IMR-90 (cell line): ENCODE results near the gene CACNA1D. TPM values are rescaled to one million over a fixed set of nuclear protein-coding genes. Genes with fewer than 3 reads are reported as not detected.

Experiments
- ATAC-seq: fragments of 200-7000 bp; cut with Tn5 transposase; 2 replicates; pipeline ENCODE4 v1.9.1; 2020; ENCODE audit warnings: low read depth, mild to moderate bottlenecking, moderate library complexity
- BruUV-seq: library from RNA; stranded (reverse); fragments of 400-500 nt; replicated peaks from 2 replicates; lab custom pipeline; 2021; lab: Mats Ljungman, UMichigan
- CTCF ChIA-PET: fragments of 300-600 bp; formaldehyde crosslinking; extraction: SDS; loops from one replicate; lab custom pipeline; 2021; ENCODE audit warnings: antibody characterized with exemption; lab: Yijun Ruan, JAX
- POLR2A ChIA-PET: fragments of 300-600 bp; sonication (Branson Sonifier 250); formaldehyde crosslinking; loops from one replicate; lab custom pipeline; 2022; ENCODE audit warnings: antibody characterized with exemption; ENCODE audit not compliant: unreplicated experiment; lab: Charles Lee
- DNase-seq: peaks from one replicate; pipeline ENCODE4 v3.0.0; 2013
- H2AFZ ChIP-seq: replicated peaks from 2 replicates; pipeline ENCODE3; 2013; ENCODE audit warnings: low read length, mild to moderate bottlenecking; ENCODE audit not compliant: poor library complexity
- H2AK5ac ChIP-seq: 2 replicates; pipeline ENCODE4 v1.6.1; 2013; ENCODE audit warnings: low read depth, low read length, inconsistent platforms
- H2AK9ac ChIP-seq: replicated peaks from 2 replicates; pipeline ENCODE3; 2013; ENCODE audit warnings: mild to moderate bottlenecking, low read depth, low read length, moderate library complexity; ENCODE audit not compliant: poor library complexity
- H2BK120ac ChIP-seq: 2 replicates; pipeline ENCODE4 v1.6.1; 2013; ENCODE audit warnings: low read depth, low read length, inconsistent platforms
- H2BK15ac ChIP-seq: 3 replicates; pipeline ENCODE4 v1.6.1; 2013; ENCODE audit warnings: low read depth, low read length, inconsistent platforms
- H2BK20ac ChIP-seq: 2 replicates; pipeline ENCODE4 v1.6.1; 2013; ENCODE audit warnings: low read depth, mild to moderate bottlenecking, inconsistent platforms, low read length, moderate library complexity
- H2BK5ac ChIP-seq: 2 replicates; pipeline ENCODE4 v1.6.1; 2013; ENCODE audit warnings: mild to moderate bottlenecking, low read depth, low read length, inconsistent platforms; ENCODE audit not compliant: poor library complexity, severe bottlenecking
- H3K14ac ChIP-seq: replicated peaks from 2 replicates; pipeline ENCODE4 v1.6.1; 2013; ENCODE audit warnings: low read depth, low read length, inconsistent platforms
- H3K18ac ChIP-seq: 2 replicates; pipeline ENCODE4 v1.6.1; 2013; ENCODE audit warnings: low read depth, low read length, control low read depth
- H3K23ac ChIP-seq: 2 replicates; pipeline ENCODE4 v1.6.1; 2013; ENCODE audit warnings: low read depth, low read length, inconsistent platforms
- H3K27ac ChIP-seq: 2 replicates; pipeline ENCODE4 v1.5.1; 2013; ENCODE audit warnings: mild to moderate bottlenecking, control low read depth, low read length; ENCODE audit not compliant: insufficient read depth
- H3K27me3 ChIP-seq: 2 replicates; pipeline ENCODE4 v1.6.1; 2013; ENCODE audit warnings: low read length; ENCODE audit not compliant: control insufficient read depth, insufficient read depth
- H3K36me3 ChIP-seq: 2 replicates; pipeline ENCODE4 v1.6.1; 2013; ENCODE audit warnings: low read length, mixed read lengths; ENCODE audit not compliant: control insufficient read depth, insufficient read depth
- H3K4ac ChIP-seq: 2 replicates; pipeline ENCODE4 v1.6.1; 2013; ENCODE audit warnings: low read depth, low read length, inconsistent platforms
- H3K4me1 ChIP-seq: 2 replicates; pipeline ENCODE4 v1.6.1; 2013; ENCODE audit warnings: low read length, mixed read lengths; ENCODE audit not compliant: control insufficient read depth, insufficient read depth
- H3K4me2 ChIP-seq: 2 replicates; pipeline ENCODE4 v1.6.1; 2013; ENCODE audit warnings: low read depth, mild to moderate bottlenecking, control low read depth, low read length, moderate library complexity
- H3K4me3 ChIP-seq: 2 replicates; pipeline ENCODE4 v1.5.1; 2013; ENCODE audit warnings: low read depth, mild to moderate bottlenecking, control low read depth, low read length, moderate library complexity; ENCODE audit not compliant: insufficient read depth
- H3K56ac ChIP-seq: 2 replicates; pipeline ENCODE4 v1.6.1; 2013; ENCODE audit warnings: low read length, inconsistent platforms; ENCODE audit not compliant: insufficient read depth; ENCODE audit errors: extremely low read depth
- H3K79me1 ChIP-seq, 2 experiments: 2 replicates each; pipeline ENCODE4 v1.6.1; 2013; ENCODE audit warnings: low read length in 2 of 2, inconsistent platforms in 1 of 2, low read depth in 1 of 2
- H3K9ac ChIP-seq: 2 replicates; pipeline ENCODE4 v1.6.1; 2013; ENCODE audit warnings: low read depth, low read length, control low read depth
- H3K9me1 ChIP-seq: 2 replicates; pipeline ENCODE4 v1.6.1; 2013; ENCODE audit warnings: low read length, inconsistent platforms; ENCODE audit not compliant: insufficient read depth
- H3K9me3 ChIP-seq: 2 replicates; pipeline ENCODE4 v1.6.1; 2013; ENCODE audit warnings: low read length; ENCODE audit not compliant: control insufficient read depth, insufficient read depth
- H4K20me1 ChIP-seq: 2 replicates; pipeline ENCODE4 v1.6.1; 2013; ENCODE audit warnings: low read length, inconsistent platforms; ENCODE audit not compliant: insufficient read depth
- H4K5ac ChIP-seq: 2 replicates; pipeline ENCODE4 v1.6.1; 2013; ENCODE audit warnings: mild to moderate bottlenecking, low read depth, low read length, control low read depth
- H4K8ac ChIP-seq, 2 experiments: 2 replicates each; pipeline ENCODE4 v1.6.1; 2013; ENCODE audit warnings: low read depth in 2 of 2, low read length in 2 of 2, control low read depth in 1 of 2, inconsistent platforms in 1 of 2
- H4K91ac ChIP-seq: 2 replicates; pipeline ENCODE4 v1.6.1; 2013; ENCODE audit warnings: low read depth, low read length, inconsistent platforms; ENCODE audit not compliant: insufficient read depth
- BHLHE40 ChIP-seq: fragments of 150-350 bp; IDR thresholded peaks from 2 replicates; pipeline ENCODE4 v1.6.1; 2016; ENCODE audit warnings: mild to moderate bottlenecking, low read depth, low read length
- CEBPB ChIP-seq: IDR thresholded peaks from 2 replicates; pipeline ENCODE4 v1.6.1; 2012; ENCODE audit warnings: low read depth, low read length, improper control_type of control experiment
- CHD1 ChIP-seq: IDR thresholded peaks from 2 replicates; pipeline ENCODE4 v1.6.1; 2012; ENCODE audit warnings: low read depth, low read length, improper control_type of control experiment
- CTCF ChIP-seq: conservative IDR thresholded peaks from 2 replicates; pipeline ENCODE4 v1.5.1; 2012; ENCODE audit warnings: mild to moderate bottlenecking, low read depth, low read length, improper control_type of control experiment
- ELK1 ChIP-seq: fragments of 150-350 bp; IDR thresholded peaks from 2 replicates; pipeline ENCODE4 v1.6.1; 2016; ENCODE audit warnings: low read depth, mild to moderate bottlenecking, low read length, moderate library complexity, borderline replicate concordance
- FOS ChIP-seq: fragments of 150-350 bp; IDR thresholded peaks from 2 replicates; pipeline ENCODE4 v1.6.1; 2016; ENCODE audit warnings: low read depth, low read length
- MAFK ChIP-seq: IDR thresholded peaks from 2 replicates; pipeline ENCODE4 v1.6.1; 2012; ENCODE audit warnings: low read depth, low read length, improper control_type of control experiment
- MAZ ChIP-seq: IDR thresholded peaks from 2 replicates; pipeline ENCODE4 v1.6.1; 2012; ENCODE audit warnings: low read depth, mild to moderate bottlenecking, low read length, improper control_type of control experiment, moderate library complexity, borderline replicate concordance
- MXI1 ChIP-seq: IDR thresholded peaks from 2 replicates; pipeline ENCODE4 v1.6.1; 2012; ENCODE audit warnings: low read depth, mild to moderate bottlenecking, low read length, moderate library complexity, borderline replicate concordance
- NFE2L2 ChIP-seq: fragments of 150-350 bp; IDR thresholded peaks from 2 replicates; pipeline ENCODE4 v1.6.1; 2016; ENCODE audit warnings: low read depth, mild to moderate bottlenecking, low read length
- RAD21 ChIP-seq: IDR thresholded peaks from 2 replicates; pipeline ENCODE4 v1.6.1; 2012; ENCODE audit warnings: low read length, improper control_type of control experiment
- RFX5 ChIP-seq: IDR thresholded peaks from 2 replicates; pipeline ENCODE4 v1.8.0; 2012; ENCODE audit warnings: low read depth, mild to moderate bottlenecking, low read length, moderate library complexity
- SMC3 ChIP-seq: fragments of 150-350 bp; IDR thresholded peaks from 2 replicates; pipeline ENCODE4 v1.6.1; 2016; ENCODE audit warnings: low read depth, mild to moderate bottlenecking, antibody characterized with exemption, low read length, moderate library complexity
- USF2 ChIP-seq: fragments of 150-350 bp; IDR thresholded peaks from 2 replicates; pipeline ENCODE4 v1.6.1; 2017; ENCODE audit warnings: mild to moderate bottlenecking, antibody characterized with exemption, low read length, low read depth
- WGBS, 2 experiments: methylation state at CpG; one replicate each; pipeline versions ENCODE4 v1.1.5 to v1.1.7; 2013; ENCODE audit warnings: missing lambda C conversion rate in 2 of 2; ENCODE audit not compliant: insufficient read length in 1 of 2; ENCODE audit errors: extremely low coverage in 2 of 2; 5-methylcytosine and 5-hydroxymethylcytosine counted together
- dilution Hi-C: fragments of 300-500 bp; cut with HindIII; formaldehyde crosslinking; loops from one replicate; pipeline ENCODE4 v1.14.3; 2018; ENCODE audit warnings: low sequenced_read_pairs; ENCODE audit not compliant: unreplicated experiment
- in situ Hi-C: fragments of 300-500 bp; cut with MboI; formaldehyde crosslinking; loops from 3 replicates; pipeline ENCODE4 v1.14.3; 2019; ENCODE audit warnings: low sequenced_read_pairs, inconsistent platforms, mixed read lengths
- intact Hi-C: fragments of 100-400 bp; cut with micrococcal nuclease; formaldehyde crosslinking; loops from 2 replicates; pipeline ENCODE4 v1.10.0; 2022
- polyA plus RNA-seq, 3 experiments: library from polyadenylated mRNA; depleted of rRNA; stranded (reverse); fragments of >200 nt; gene quantifications; 2 replicates each; pipeline ENCODE4 v1.2.3, GENCODE V29; 2012; ENCODE audit warnings: low replicate concordance in 1 of 3
- total RNA-seq: library from RNA; depleted of rRNA; stranded (reverse); fragments of >200 nt; gene quantifications from 2 replicates; pipeline ENCODE4 v1.2.3, GENCODE V29; 2012

CACNA1D gene
- total and polyA plus RNA-seq, 2 of the 4 experiments (the other 2 are of a cell fraction): 0.07 TPM; not detected in 1

- H3K9me1 ChIP-seq: no peaks in the 10 kb centered on the region; the same call in 1 of the 2 replicates
- ChIA-PET POLR2A (no interaction called here), CTCF (no interaction called here)
- 30% methylated on average over 3 of the region's 5 CpGs; no CpG with 5 or more reads in 1 of the 2 experiments for WGBS, 2 experiments
- no peak overlapping the region for H3K23ac ChIP-seq
- H2BK120ac ChIP-seq: no peak overlapping the region
- H4K5ac ChIP-seq: no peak overlapping the region
- TF ChIP-seq CEBPB (no peak), RAD21 (no peak), MAFK (no peak), BHLHE40 (no peak), FOS (no peak), NFE2L2 (no peak), MAZ (no peak), CTCF (no peak), ELK1 (no peak), USF2 (no peak), SMC3 (no peak), MXI1 (no peak), RFX5 (no peak), CHD1 (no peak)
- H2BK15ac ChIP-seq: no peak overlapping the region
- H4K91ac ChIP-seq: no peak overlapping the region
- no peak overlapping the region for H3K4me3 ChIP-seq
- no peak overlapping the region for H2BK5ac ChIP-seq
- no peak overlapping the region for H3K4ac ChIP-seq
- no peak overlapping the region for H3K18ac ChIP-seq
- H3K4me1 ChIP-seq: no peaks in the 10 kb centered on the region
- dilution Hi-C loops (no loop called here), in situ Hi-C loops (no loop called here), intact Hi-C loops (no loop called here)
- no peaks in the 10 kb centered on the region for H3K9me3 ChIP-seq
- no peak overlapping the region for H3K27ac ChIP-seq
- no peak overlapping the region for H3K14ac ChIP-seq
- no peak overlapping the region for H2AFZ ChIP-seq
- no peak overlapping the region for H3K4me2 ChIP-seq
- H4K8ac ChIP-seq: no peak overlapping the region
- no peaks in the 10 kb centered on the region for H3K27me3 ChIP-seq
- no peaks in the 10 kb centered on the region for H4K20me1 ChIP-seq
- DNase-seq (no peak), ATAC-seq (no peak)
- no peak overlapping the region for H3K56ac ChIP-seq
- no peak overlapping the region for H3K9ac ChIP-seq
- no peaks in the 10 kb centered on the region for H3K36me3 ChIP-seq
- no peak overlapping the region for H2AK5ac ChIP-seq
- no peak overlapping the region for H2BK20ac ChIP-seq
- BruUV-seq: no TSS peak
- no peak overlapping the region for H2AK9ac ChIP-seq
- no peaks in the 10 kb centered on the region for H3K79me1 ChIP-seq
These were observed 156.0 kb downstream of the CACNA1D start for GRCh38 chr3:53650424-53650823.
